Hindlimb muscle (tissue), 1 donor: ENCODE results near the gene GEMIN4. TPM values are rescaled to one million over a fixed set of nuclear protein-coding genes. Genes with fewer than 3 reads are reported as not detected.
A peak's percentile ranks its signal among the peaks of the same experiment; 100 is the strongest.
"Not testable (repeated sequence)": the region's sequence is repeated elsewhere in the genome, so short reads cannot be mapped to it uniquely, and the experiment has no call there.

Source experiments
- DNase-seq: peaks from one replicate; pipeline ENCODE4 v3.0.0-alpha.2; 2013
- polyA plus RNA-seq: library from polyadenylated mRNA; unstranded; fragments of 120-200 nt; gene quantifications from one replicate; pipeline ENCODE4 v1.2.1, GENCODE V29; 2013; ENCODE audit not compliant: insufficient read length

Gene GEMIN4
- 15.4 TPM for polyA plus RNA-seq

- DNase-seq, result peak; percentile 94
These were observed at the start of gene GEMIN4 for GRCh38 chr17:752002-752619. GEMIN4 (minus strand) TSS chr17:752264; CDS start chr17:752142, 122 bp downstream.

- no peak for DNase-seq
These were observed 49.6 kb upstream of the GEMIN4 start for GRCh38 chr17:801660-802059.

GRCh38 chr17:800446-801242 lies 48.6 kb upstream of the GEMIN4 start:
- no peak for DNase-seq

- no peak for DNase-seq
These were observed 47.2 kb upstream of the GEMIN4 start for GRCh38 chr17:799261-799660.

GRCh38 chr17:798246-798645 lies 46.2 kb upstream of the GEMIN4 start:
- no peak for DNase-seq

DNA sequence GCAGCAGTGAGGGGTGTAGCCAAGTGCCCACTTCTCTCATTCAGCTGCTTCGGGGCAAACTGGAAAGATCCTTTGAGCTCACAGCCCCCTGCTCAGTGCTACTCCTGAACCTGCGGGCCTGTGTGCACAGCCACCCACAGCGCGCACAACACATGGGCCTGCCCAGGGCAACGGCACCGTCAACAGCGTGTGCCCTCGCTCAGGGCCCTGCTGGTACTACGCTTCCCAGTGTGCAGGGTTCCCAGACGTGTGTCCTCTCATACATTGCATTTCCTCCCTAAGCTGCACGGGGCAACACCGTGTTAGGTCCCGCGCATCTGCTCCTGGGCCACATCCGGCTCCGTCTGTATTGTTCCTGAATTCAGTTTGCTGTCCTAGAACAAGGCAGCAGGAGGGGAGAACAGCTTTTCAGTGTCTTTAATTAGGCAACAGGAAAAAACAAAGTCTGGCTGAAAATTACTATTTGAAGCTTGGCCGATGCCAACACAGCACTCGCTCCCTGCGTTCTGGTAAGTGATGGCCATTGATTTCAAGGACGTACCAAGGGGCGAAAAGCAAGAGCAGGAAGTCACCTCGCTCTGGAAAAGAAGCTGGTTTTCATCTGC lies 45.3 kb upstream of the GEMIN4 start:
- no peak for DNase-seq

- no peak for DNase-seq
These were observed 44.5 kb upstream of the GEMIN4 start for GRCh38 chr17:796609-797008.

DNA sequence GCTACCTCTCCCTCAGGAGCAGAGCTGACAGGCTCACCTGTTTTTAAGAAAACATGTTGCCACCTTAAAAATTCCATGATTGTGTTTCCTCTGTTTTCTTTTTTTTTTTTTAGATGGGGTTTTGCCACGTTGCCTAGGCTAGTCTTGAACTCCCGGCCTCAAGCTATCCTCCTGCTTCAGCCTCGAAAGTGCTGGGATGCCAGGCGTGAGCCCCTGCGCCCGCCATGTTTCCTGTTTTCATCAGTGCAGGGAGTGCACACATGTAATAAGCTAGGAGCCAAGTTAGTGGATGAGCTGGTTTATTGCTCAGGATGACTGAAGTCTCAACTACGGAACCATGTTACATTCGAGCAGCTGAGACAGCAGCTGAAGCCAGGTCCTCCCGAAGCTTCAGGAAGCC lies 43.7 kb upstream of the GEMIN4 start:
- no peak for DNase-seq

GRCh38 chr17:795276-795675 lies 43.2 kb upstream of the GEMIN4 start:
- no peak for DNase-seq

GRCh38 chr17:794876-795275 lies 42.8 kb upstream of the GEMIN4 start:
- peak; percentile 90 for DNase-seq

GRCh38 chr17:792277-792676 lies 40.2 kb upstream of the GEMIN4 start:
- DNase-seq, result no peak

GRCh38 chr17:791829-792228 lies 39.8 kb upstream of the GEMIN4 start:
- DNase-seq, result no peak

DNA sequence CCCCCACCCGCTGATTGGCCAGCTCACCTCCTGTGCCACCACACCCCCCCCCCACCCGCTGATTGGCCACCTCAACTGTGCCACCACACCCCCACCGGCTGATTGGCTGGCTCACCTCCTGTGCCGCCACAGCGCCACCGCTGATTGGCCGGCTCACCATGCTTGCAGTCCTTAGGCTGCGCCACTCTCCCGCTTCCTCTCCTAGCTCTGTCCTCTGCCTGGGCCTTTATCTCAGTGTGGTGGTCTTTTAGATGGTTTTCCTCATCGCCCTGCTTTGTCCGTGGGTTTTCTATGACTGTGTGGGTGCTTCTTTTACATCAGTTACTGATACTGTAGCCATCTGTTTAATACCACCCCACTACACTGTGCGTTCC lies 38.8 kb upstream of the GEMIN4 start:
- DNase-seq, result not testable (repeated sequence)

DNA sequence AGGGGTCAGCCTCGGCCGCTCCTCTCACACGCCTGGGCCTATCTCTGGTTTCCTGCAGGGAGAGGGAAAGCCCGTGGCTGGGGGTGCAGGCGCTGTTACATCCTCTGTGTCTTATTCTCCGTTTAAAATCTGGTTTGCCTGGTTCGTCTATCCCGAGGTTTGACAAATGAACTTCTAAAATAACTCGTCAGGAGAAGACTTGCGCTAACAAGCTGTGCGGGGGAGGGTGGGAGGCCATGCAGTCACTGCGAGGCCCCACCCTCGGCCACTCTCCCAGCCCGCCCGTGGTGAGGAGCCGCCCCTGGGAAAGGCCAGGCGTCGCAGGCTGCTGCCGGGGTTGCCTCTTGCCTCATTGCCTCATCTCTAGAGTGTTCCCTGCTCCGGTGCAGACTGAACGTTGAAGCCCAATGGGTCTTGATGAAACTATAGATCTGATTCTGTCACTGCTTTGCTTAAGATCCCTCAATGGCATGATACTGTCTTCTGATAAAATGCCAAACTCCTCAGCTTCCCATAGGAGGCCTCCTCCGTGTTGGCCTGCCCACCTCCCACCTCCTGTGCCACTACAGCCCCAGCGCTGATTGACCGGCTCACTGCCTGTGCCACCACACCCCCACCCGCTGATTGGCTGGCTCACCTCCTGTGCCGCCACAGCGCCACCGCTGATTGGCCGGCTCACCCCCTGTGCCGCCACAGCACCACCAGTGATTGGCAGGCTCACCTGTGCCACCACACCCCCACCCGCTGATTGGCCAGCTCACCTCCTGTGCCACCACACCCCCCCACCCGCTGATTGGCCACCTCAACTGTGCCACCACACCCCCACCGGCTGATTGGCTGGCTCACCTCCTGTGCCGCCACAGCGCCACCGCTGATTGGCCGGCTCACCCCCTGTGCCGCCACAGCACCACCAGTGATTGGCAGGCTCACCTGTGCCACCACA lies 38.1 kb upstream of the GEMIN4 start:
- not testable (repeated sequence) for DNase-seq

DNA sequence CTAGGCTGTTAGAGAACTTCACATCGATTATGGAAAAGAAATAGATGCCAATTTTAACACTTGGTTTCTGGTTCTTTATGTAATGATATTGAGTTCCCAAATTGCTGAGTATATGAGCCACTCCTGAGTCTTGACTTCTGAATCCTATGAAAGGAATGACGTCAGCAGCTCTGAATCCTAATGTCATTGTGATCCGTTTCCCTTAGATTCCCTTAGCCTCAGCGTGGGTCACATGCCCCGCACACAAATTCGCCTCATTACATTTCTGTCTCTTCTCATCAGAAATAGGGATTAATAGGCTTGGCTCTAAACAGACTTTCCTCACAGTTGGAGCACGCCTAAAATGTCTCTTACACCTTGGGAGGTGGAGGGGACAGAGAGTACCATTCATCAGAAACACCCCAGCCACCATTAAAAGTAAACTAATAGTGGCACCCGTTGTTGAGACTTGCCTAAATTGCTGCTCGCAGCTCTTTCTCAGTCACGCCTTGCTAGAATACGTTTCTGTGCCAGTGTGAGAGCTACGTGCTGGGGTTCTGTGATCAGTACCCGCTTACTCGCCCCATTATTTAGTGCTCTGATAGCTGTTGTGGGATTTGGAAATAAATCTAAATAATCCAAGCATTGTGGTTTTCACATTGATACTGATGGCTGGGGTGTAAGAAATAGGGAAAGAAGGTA lies 37.2 kb upstream of the GEMIN4 start:
- DNase-seq, result no peak

DNA sequence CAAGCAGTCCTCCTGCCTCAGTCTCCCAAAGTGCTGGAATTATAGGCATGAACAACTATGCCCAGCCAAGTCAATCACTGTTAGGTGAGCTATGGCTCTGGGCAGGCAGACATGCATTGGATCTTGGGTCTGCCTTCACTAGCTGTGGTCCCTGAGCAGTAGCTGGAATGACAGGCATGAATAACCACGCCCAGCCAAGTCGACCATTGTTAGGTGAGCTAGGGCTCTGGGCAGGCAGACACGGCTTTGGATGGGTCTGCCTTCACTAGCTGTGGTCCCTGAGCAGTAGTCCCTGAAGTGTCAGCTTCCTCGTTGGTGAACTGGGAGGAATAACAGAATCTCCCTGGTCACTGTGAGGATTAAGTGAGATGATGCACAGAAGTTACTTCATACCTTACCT lies 36.5 kb upstream of the GEMIN4 start:
- DNase-seq, result no peak

DNA sequence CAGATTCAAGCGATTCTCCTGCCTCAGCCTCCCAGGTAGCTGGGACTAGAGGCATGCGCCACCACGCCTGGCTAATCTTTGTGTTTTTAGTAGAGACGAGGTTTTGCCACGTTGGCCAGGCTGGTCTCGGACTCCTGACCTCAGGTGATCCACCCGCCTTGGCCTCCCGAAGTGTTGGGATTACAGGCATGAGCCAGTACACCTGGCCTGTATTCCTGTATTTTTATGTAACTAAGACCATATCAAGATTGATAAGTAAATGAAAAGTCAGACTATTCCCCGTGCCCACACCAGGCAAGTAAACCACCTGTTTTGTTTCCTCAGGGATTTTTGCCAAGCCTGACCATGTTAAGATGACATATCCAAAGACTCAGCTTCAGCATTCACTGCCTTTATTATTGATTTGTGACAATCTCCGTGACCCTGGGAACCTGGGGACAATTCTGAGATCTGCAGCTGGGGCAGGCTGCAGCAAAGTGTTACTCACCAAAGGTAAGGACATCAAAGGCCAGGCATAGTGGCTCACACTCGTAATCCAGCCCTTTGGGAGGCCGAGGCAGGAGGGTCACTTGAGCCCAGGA lies 35.7 kb upstream of the GEMIN4 start:
- no peak for DNase-seq

DNA sequence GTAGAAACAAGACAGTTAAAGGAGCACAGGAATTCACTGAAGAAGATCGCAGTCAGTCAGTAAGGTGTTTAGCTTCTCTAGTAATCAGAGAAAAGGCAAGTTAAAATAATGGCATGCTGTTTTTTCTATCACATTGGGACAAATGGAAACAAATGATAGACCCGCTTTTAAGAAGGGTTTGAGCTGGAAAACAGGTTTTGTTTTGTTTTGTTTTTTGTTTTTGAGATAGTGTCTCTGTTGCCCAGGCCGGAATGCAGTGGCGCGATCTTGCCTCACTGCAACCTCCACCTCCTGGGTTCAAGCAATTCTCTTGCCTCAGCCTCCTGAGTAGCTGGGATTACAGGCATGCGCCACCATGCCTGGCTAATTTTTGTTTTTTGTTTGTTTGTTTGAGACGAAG lies 33.8 kb upstream of the GEMIN4 start:
- not testable (repeated sequence) for DNase-seq

DNA sequence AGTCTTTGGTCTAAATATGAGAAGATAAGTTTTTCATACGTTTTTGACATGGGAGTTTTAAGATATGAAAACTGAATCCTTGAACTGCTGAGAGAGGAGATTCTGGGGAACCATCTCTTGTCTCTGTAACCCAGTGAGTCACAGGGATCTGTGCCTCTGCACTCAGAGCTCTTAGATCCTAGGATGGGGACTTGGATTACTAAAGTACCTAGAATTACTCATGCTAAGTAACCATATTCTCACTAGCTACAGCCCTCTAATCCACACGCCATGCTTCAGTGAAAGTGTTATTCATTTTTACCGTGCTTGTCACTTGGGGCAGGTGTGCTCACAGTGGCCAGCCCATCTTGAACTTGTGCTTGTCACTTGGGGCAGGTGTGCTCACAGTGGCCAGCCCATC lies 32.1 kb upstream of the GEMIN4 start:
- no peak for DNase-seq

GRCh38 chr17:781805-782731 lies 30.0 kb upstream of the GEMIN4 start, which contains the start of the genes GLOD4 and MRM3:
GLOD4 (minus strand) TSS chr17:782280; CDS start chr17:782255, 25 bp downstream.
MRM3 (plus strand) TSS chr17:782353; CDS start chr17:782379, 26 bp downstream.
- DNase-seq, result peak; percentile 96
